Thyroid gland (tissue), 4 donors: ENCODE measurements around the gene SLC41A1.
A peak's percentile ranks its signal among the peaks of the same experiment; 100 is the strongest.

Experiments
- POLR2A ChIP-seq, 2 donors: fragments of 450-650 bp; IDR thresholded peaks; one replicate each; pipeline ENCODE4 v1.6.1; 2017; ENCODE audit warnings: antibody characterized with exemption in 2 of 2, mild to moderate bottlenecking in 2 of 2, moderate library complexity in 1 of 2
- TF ChIP-seq, protein P1 (sequence below), 6 experiments: fragments of 200-600 bp in 3 of 6; fragments of 450-650 bp in 3 of 6; sonication (generic) in 3 of 6; IDR thresholded peaks; one replicate each; pipeline ENCODE4 v1.5.1; 2016 to 2019; ENCODE audit warnings: antibody characterized with exemption in 6 of 6, mild to moderate bottlenecking in 2 of 6, inconsistent platforms in 1 of 6, moderate library complexity in 1 of 6

DNA sequence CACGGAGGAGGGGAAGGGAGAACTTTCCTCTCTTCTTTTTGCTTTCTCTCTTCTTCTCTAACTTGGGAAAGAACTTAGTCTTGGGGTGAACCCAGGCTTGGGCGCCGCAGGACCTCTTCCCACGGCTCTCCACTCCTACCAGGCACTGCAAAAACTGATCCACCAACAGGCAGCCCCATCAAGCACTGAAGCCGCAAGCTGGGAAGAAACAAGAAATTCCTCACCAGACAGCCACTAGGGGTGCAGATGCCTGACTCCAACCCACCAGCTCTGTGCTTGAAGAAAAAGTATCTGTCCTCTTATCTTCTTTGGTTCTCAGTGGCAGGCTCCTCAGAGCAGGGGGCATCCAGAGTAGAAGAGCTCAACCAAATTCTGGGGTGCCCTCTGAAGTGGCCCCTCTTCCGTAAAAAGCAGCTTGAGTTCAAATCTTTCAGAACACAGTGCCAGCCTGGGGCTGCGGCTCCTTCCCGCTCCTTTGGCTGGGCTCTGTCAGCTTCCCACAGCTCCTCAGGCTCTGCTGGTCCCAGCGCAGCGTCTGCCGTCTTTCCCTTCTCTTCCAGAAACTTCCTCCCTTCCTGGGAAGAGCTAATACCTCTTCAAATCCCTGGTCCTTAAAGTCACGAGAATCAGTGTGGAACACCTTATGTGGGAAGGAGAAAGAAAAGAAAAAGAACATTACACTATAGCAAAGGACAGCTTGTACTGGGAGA lies 2.4 kb downstream of the SLC41A1 start:
- TF ChIP-seq POLR2A (IDR thresholded peaks at IDR 0.05): no peak
- TF ChIP-seq, protein P1, sequence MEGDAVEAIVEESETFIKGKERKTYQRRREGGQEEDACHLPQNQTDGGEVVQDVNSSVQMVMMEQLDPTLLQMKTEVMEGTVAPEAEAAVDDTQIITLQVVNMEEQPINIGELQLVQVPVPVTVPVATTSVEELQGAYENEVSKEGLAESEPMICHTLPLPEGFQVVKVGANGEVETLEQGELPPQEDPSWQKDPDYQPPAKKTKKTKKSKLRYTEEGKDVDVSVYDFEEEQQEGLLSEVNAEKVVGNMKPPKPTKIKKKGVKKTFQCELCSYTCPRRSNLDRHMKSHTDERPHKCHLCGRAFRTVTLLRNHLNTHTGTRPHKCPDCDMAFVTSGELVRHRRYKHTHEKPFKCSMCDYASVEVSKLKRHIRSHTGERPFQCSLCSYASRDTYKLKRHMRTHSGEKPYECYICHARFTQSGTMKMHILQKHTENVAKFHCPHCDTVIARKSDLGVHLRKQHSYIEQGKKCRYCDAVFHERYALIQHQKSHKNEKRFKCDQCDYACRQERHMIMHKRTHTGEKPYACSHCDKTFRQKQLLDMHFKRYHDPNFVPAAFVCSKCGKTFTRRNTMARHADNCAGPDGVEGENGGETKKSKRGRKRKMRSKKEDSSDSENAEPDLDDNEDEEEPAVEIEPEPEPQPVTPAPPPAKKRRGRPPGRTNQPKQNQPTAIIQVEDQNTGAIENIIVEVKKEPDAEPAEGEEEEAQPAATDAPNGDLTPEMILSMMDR (IDR thresholded peaks at IDR 0.05): peak in 3 of 6 experiments; percentile 13 to 32 (median 18)
